Mesodermal cell (in vitro differentiated cells): ENCODE data around the gene CORO1C.

ENCODE experiments used
- H3K27ac ChIP-seq: 2 replicates; pipeline ENCODE4 v1.7.0; 2013; ENCODE audit warnings: mild to moderate bottlenecking, low read depth, low read length, moderate library complexity; ENCODE audit not compliant: severe bottlenecking
- H3K36me3 ChIP-seq: 2 replicates; pipeline ENCODE4 v1.7.1; 2013; ENCODE audit warnings: mild to moderate bottlenecking, low read length, moderate library complexity; ENCODE audit not compliant: control insufficient read depth, insufficient read depth
- H3K4me1 ChIP-seq: one replicate; pipeline ENCODE4 v1.7.1; 2013; ENCODE audit warnings: mild to moderate bottlenecking, low read length; ENCODE audit not compliant: insufficient read depth, control insufficient read depth, poor library complexity, severe bottlenecking
- H3K4me3 ChIP-seq: 2 replicates; pipeline ENCODE4 v1.7.0; 2013; ENCODE audit warnings: low read length, control low read depth, mild to moderate bottlenecking; ENCODE audit not compliant: insufficient read depth, poor library complexity, severe bottlenecking; ENCODE audit errors: extremely low read depth
- H3K9me3 ChIP-seq: 2 replicates; pipeline ENCODE4 v1.7.1; 2013; ENCODE audit warnings: mild to moderate bottlenecking, low read length, moderate library complexity; ENCODE audit not compliant: control insufficient read depth
- WGBS, 2 experiments: methylation state at CpG; one replicate each; pipeline ENCODE4 v1.1.5; 2013; ENCODE audit warnings: missing lambda C conversion rate in 2 of 2; ENCODE audit not compliant: insufficient coverage in 2 of 2; 5-methylcytosine and 5-hydroxymethylcytosine counted together

Gene CORO1C

DNA sequence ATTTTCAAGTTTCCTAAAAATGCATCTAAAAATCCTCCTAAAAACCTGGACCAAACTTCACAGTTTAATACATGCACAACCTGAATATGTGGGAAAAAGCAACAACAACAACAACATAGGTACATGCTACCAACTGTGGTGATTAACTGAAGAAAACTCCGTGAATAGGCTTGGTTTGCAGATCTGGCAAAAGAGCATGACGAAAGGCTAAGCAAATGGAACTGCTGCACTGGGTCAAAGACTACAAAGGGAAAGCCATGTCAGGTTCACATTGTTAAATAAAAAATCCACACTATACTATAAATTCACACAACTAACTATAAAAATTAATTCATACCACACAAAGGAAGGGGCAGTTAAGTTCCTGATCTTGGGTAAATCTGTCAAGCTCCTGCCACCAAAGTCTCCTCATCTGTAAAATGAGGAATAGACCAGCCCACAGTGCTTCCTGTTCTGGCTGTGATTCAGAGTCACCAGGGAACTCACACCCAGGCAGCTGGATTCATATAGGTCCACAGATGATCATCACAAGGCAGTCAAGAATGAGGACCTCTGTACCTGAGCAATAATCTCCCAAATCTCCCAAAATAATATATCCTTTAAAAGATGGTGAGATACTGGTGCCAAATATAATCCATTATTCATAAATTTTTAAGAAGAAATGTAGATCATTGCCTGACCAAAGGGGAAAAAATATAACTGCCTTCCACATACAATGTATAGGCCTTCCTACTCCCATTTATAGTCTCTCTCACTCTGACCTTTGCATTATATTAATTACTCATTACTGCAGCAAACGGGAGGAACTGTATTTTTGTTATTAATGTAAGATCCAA lies 7.0 kb downstream of the CORO1C start:
- Histone ChIP-seq H3K9me3 (no peaks in the 10 kb centered on the region), H3K4me3 (no peak overlapping the region), H3K36me3 (peaks cover 20% of the 10 kb centered on the region), H3K27ac (peak overlapping the region; percentile 23), H3K4me1 (peaks cover 58% of the 10 kb centered on the region)
- WGBS, 2 experiments, result 83 to 100% methylated on average over 2 of the region's 3 CpGs

DNA sequence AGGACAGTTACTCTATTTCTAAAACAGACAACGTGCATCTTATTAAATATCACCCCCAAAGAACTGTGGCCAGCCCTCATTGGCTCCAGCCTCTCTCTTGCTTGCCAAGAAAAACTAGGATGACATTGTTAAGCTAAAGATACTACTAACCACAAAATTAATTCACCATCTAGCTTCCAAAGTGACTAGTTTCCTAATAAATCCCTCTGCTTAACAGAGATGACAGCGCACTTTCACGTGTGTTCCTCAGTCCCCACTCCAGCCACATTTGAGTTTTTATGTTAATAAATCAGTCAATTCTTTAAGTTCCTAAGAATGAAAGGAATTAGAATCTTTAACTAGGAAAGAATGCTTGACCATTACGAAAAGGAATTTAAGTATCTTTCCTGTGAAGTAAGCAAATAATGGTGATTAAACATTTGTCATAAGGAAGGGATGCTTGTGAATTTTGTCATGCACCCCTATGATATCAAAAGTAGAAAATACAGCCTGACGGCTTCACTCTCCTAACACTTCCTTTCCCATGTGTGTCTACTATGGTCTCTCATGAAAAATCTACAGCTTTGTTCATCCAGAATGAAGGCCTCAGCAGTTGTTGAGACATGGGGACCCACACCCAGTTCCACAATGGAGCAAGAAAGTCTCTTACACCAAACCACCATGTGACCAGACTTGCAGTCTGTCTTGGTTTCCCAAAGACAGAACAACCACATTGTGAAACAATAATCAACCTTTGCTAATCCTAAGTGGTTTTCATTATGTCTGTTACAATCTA lies 8.1 kb downstream of the CORO1C start:
- H3K4me1 ChIP-seq, result peaks cover 49% of the 10 kb centered on the region
- H3K4me3 ChIP-seq, result no peak overlapping the region
- peaks cover 17% of the 10 kb centered on the region for H3K36me3 ChIP-seq
- no peaks in the 10 kb centered on the region for H3K9me3 ChIP-seq
- 87 to 96% methylated on average over 3 of the region's 5 CpGs for WGBS, 2 experiments
- no peak overlapping the region for H3K27ac ChIP-seq

DNA sequence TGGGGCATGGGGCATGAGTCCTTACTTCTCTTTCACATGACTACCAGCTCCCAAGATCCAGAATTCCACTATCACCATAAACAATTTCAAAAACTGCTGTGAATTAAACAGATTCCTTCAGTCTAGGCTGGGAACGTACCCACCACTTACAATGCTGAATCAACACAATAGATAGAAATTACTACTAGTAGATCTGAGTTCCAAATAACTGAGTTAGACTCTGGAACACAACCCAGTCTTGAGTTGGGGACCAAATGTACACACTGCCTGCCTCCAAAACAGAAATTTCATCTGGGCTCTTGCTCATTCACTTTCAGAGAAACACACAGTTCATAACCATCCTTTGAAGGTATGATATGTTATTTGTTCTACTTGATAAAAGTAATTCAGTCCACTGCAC lies 8.9 kb downstream of the CORO1C start:
- WGBS, 2 experiments, result 100% methylated on average over 1 of the region's 1 CpG
- peaks cover 16% of the 10 kb centered on the region for H3K36me3 ChIP-seq
- peak overlapping the region; percentile 31 for H3K27ac ChIP-seq
- no peak overlapping the region for H3K4me3 ChIP-seq
- peaks cover 49% of the 10 kb centered on the region for H3K4me1 ChIP-seq
- H3K9me3 ChIP-seq, result no peaks in the 10 kb centered on the region

DNA sequence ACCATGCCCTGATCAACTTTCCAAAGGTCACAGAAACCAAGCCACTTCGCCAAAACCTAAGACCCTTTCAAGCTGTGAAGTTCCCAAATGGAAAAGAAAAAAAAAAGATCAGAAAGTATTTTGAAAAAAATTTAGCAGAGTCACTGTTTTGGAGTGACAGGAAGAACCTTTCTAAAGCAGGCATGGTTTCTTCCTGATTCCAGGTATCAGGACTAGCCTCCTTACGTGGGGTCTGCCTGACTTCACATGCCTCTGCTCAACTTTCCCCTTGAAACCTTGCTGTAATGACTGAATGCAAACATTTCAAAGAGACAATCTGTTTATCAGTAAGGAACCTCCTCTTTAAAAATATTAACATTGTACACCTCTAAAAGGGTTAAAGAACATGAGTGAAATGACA lies 9.5 kb downstream of the CORO1C start:
- 75 to 100% methylated on average over 1 of the region's 2 CpGs for WGBS, 2 experiments
- no peak overlapping the region for H3K4me3 ChIP-seq
- peak overlapping the region; percentile 31 for H3K27ac ChIP-seq
- peaks cover 49% of the 10 kb centered on the region for H3K4me1 ChIP-seq
- peaks cover 16% of the 10 kb centered on the region for H3K36me3 ChIP-seq
- H3K9me3 ChIP-seq, result no peaks in the 10 kb centered on the region

DNA sequence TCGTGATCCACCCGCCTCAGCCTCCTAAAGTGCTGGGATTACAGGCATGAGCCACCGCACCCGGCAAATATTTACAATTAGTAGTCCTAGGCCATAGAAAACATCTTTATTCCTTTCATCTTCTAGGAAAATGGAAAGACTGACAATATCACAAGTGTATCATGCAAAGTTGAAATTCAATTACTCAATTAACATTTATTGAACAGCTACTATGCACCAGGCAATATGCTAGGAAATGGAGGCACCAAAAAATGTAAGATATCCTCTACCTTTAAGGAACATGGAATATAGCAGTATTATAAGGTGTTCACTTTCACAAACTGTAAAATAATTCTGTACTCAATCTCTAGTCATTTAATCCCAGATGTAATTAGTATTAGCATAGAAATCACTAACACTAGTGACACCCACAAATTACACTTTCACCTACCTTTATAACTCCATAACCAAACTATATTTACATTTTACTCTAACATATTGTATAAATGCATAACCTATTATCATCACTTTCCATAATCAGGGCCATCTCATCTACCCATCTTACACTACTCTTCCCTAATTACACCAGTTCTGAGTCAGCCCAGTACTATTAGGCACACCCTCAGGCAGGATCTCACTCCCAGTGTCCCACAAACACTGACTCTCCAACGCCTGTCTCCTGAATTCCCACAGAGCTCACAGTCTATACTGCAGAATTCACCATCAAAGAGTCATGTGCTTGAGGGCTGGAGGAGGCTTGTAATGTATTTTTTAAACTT lies 10.4 kb downstream of the CORO1C start:
- peaks cover 17% of the 10 kb centered on the region for H3K36me3 ChIP-seq
- no peak overlapping the region for H3K27ac ChIP-seq
- H3K9me3 ChIP-seq, result no peaks in the 10 kb centered on the region
- peaks cover 49% of the 10 kb centered on the region for H3K4me1 ChIP-seq
- H3K4me3 ChIP-seq, result no peak overlapping the region
- 81 to 98% methylated on average over 4 of the region's 5 CpGs for WGBS, 2 experiments

DNA sequence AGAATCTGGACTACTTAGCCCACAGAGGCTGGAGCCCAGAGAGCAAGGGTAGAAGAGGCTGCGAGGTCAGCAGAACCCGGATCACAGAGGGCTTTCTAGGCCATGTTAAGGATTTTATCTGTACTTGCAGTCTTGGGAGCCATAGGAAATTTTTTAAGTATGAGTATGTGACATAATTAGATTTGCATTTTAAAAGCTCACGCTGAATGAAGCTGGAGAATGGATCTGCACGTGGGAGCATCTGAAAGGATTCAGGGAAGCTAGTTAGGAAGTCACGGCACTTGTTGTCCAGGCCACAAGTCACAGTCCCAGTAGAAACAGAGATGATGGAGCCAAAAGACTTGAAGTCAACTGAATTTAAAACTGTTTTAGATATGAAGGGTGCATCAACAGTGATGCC lies 14.1 kb downstream of the CORO1C start:
- Histone ChIP-seq H3K9me3 (no peaks in the 10 kb centered on the region), H3K4me3 (no peak overlapping the region), H3K27ac (no peak overlapping the region), H3K36me3 (peaks cover 17% of the 10 kb centered on the region), H3K4me1 (peaks cover 19% of the 10 kb centered on the region)
- WGBS, 2 experiments, result 87 to 91% methylated on average over 5 of the region's 5 CpGs

DNA sequence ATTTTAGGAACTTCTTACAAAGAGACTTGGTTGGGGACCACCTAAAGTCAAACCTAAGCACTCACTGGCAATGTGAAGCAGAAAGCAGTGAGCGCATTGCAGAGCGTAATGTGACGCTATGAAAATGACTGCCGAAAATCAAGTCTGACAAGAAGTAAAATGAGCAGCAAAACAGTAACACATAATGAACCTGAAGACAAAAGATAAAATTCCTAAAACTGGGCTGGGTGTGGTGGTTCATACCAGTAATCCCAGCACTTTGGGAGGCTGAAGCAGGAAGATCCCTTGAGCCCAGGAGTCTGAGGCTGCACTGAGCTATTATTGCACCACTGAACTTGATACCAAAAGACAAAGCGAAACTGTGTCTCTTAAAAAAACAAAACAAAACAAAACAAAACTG lies 16.5 kb downstream of the CORO1C start:
- H3K27ac ChIP-seq, result no peak overlapping the region

DNA sequence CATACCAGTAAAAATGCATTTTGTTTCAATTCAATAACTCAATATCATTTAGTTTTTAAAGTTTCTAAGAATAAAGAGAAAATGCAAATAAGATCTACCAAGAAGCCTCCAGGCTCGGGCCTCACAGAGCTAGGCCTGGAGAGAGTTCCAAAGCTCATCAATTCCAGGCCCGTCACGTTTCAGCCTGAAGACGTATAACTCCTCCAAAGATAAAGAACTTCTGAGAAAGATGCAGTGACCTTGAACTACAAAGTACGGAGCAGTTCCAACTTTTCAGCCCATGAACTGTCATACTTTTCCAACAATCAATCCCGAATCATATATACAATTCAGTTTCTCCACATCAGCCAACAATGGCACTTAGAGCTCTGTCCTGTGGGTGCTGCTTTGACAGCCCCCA lies 17.8 kb downstream of the CORO1C start:
- Histone ChIP-seq H3K27ac (no peak overlapping the region), H3K4me3 (no peak overlapping the region), H3K4me1 (peaks cover 3% of the 10 kb centered on the region), H3K36me3 (peaks cover 30% of the 10 kb centered on the region), H3K9me3 (no peaks in the 10 kb centered on the region)
- 89 to 93% methylated on average over 5 to 6 of the region's 6 CpGs for WGBS, 2 experiments

More for the DNA sequence above, 16.5 kb downstream of the CORO1C start:
- H3K4me1 ChIP-seq, result peaks cover 9% of the 10 kb centered on the region
- H3K36me3 ChIP-seq, result peaks cover 30% of the 10 kb centered on the region
- no peak overlapping the region for H3K4me3 ChIP-seq
- no peaks in the 10 kb centered on the region for H3K9me3 ChIP-seq
- WGBS, 2 experiments, result 93% methylated on average over 2 of the region's 5 CpGs; no CpG with 5 or more reads in 1 of the 2 experiments

DNA sequence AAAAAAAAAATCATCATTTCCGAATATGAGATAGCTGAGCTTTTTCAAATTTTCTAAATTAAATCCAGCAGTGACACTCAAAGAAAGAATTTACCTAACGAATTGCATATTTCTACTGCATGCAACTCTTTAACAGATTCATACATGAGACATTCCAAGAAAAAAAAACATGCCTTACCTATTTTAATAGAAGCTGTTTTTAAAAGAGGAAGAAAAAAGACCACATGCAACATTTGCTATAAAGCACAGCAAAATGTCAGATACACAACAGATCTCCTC lies 18.5 kb downstream of the CORO1C start:
- Histone ChIP-seq H3K36me3 (peaks cover 30% of the 10 kb centered on the region), H3K4me3 (no peak overlapping the region), H3K9me3 (no peaks in the 10 kb centered on the region), H3K27ac (no peak overlapping the region), H3K4me1 (peaks cover 3% of the 10 kb centered on the region)
- 83% methylated on average over 1 of the region's 2 CpGs; no CpG with 5 or more reads in 1 of the 2 experiments for WGBS, 2 experiments

DNA sequence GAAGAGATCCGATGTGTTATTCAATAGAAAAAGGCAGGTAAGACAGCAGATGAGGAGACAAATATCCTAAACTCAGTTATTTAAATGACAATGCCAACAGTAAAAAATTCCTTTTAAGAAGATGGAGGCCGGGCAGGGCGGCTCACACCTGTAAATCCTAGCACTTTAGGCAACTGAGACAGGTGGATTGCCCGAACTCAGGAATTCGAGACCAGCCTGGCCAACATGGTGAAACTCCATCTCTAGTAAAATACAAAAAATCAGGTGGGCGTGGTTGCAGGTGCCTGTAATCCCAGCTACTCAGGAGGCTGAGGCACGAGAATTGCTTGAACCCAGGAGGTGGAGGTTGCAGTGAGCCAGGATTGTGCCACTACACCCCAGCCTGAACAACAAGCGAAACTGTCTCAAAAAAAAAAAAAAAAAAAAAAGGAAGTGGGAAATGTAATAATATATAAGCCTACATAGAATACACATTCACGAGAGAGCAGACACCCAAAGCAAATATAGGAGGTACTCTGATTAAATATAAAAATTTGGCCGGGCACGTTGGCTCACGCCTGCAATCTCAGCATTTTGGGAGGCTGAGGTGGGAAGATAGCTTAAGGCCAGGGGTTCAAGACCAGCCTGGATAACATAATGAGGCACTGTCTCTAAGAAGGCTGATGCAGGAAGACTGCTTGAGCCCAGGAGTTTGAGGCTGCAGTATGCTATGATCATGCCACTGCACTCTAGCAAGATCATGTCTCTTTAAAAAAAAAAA lies 19.0 kb downstream of the CORO1C start:
- 85 to 90% methylated on average over 5 to 7 of the region's 12 CpGs for WGBS, 2 experiments
- Histone ChIP-seq H3K27ac (no peak overlapping the region), H3K9me3 (no peaks in the 10 kb centered on the region), H3K4me1 (peaks cover 3% of the 10 kb centered on the region), H3K36me3 (peaks cover 27% of the 10 kb centered on the region), H3K4me3 (no peak overlapping the region)
